ENCODE data around the gene SRGAP3.

Gene SRGAP3

DNA sequence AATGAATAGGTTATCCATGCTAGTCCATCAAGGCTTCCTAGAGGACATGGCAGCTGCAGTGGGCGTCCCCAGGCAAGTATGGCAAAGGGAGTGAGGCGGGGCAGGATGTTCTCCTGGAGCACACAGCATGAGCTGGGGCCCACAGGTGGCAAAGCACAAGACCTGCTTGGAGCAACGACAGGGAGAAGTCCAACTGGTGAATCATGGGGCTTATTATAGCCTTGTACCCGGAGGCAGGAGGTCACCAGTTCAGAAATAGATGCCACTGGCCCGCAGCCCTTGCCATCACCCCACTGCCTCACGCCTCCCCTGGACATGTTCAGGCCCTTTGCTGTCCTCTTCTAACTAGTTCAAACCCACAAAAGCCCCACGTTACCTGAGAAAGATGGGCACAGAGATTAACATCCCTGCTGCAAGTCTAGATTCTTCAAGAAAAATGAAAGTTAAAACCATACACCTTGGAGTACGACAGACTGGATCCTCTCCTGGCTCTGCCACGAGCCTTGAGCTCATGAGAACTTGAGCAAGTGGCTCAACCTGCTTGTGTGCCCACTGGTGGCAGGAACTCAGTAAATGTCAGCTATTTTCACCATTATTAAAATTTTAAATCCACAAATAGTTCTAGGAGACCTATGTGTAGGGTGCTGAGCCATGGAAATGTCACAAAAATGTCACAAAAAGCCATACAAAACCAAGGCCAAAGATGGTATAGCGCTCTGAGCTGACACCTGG lies 1.8 kb upstream of the SRGAP3 start:
- DNase-seq = no peak

DNA sequence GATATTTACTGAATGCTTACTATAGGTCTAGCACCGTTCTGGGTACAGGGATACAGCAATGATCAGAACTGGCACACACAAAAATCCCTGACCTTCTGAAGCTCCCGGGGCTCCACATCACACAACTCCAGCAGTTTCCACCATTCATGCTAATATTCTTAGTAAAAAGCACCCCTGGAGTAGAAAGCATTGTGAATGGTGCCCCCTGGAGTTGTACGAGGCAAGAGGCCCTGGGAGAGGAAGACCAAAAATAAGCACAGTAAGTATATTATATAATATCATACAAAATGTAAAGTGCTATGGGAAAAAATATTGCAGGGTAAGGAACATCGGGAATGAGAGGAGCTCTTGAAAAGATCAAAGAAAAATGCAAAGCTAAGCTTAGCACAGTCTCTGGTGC lies 790 bp upstream of the SRGAP3 start:
- no peak for DNase-seq

DNA sequence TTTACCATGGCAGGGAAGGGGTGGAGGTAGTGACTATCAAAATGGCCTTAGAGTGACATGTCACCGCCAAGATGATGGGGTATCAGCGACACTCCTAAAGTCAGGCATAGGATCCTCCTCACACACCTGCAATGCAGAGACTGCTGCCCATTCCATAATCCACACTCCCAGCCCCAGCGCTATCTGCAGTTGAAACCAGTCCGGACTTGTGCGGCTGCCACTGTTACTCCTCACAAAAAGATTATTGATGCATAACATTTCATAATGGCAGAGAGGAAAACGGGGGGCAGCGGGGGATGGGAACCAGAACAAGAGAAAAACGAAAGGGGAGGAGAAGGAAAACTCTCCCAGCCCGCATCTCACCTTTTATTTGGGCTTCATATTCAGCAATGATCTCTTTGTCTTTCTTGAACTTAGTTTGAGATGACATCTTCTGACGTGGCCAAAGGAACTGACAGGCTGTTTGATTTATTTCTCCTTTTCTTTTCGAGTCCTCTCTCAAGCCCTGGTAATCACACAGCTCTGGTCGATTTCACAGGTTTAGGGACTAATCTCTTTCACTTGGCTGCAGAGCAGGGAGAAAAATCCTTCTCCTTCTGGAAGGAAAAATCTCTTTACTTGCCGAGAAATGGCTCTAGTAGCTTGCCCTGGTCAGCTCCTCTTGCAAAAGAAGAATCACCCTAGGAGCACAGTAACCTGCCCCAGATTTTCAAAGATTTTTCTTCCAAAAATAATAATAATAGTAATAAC lies 749 bp downstream of the SRGAP3 start:
- no peak for DNase-seq

DNA sequence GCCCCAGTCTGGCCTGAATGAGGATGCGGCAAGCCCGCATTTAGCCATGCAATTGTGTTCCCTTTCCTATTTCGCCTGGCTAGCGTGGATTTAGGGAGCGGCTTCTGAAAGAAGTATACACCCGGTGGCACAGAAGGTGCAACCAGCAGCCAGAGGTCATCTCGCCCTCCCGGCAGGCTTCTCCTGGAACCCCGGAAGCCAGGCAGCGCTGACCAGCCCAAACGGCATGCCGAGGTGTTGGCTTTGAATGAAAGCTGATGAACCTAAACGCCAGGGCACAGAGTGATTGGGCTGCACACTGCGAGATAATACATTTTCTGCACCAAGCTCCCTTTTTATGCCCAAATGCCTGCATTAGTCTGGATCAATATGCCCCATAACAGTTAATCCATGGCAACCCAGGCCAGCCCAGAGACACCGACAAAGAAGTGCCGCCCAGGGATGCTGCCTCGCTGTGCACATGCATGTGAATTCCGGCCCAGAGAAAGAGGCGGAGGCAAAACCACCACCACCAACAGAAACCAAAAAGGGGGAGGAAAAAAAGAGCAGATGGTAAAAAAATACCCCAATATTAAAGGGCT lies 1.4 kb downstream of the SRGAP3 start:
- DNase-seq = no peak

DNA sequence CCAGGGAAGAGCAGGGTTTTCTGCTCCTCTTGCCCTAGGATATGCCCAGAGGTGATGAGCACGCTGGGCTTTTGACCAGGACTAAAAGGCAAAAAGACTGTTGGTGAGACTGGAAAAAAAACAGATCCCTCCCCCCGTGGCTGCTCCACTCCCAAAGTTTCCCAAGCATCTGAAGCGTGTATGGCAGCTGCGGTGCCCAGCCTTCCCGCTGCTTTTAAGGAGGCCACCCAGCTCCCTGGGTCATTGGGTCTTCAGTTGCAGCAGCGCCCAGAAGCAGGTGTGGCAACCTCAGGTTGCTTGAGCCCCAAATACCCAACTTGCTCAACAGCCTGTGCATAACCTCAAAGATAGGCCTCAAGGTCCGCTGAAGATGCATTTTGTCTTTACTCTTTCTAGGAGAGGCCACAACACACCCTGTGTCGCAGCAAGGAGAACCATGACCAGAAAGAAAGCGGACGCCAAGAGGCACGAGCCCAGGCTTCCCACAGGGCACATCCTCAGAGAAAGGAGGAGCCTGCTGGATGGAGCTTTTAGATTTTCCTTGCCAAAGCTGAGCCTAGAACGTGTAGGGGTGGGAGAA lies 2.0 kb downstream of the SRGAP3 start:
- DNase-seq = no peak

DNA sequence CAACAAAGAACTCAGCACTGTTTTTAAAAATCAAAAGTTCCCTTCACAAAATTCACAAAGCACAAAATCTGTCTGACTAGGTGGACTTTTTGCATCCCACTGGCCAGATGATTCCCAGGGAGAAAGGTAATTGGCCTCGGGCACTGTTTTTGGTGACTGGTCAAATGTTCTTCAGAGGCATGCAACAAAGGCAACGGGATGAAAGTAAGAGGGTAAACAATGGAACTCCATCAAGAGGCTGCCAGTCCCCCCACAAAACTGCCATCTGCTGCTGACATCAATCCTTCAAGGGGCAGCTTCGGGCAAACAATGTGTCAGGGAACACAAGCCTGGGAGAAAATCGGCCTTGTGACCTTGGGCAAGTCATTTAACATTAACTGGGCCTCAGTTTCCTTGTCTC lies 3.3 kb downstream of the SRGAP3 start:
- no peak for DNase-seq

DNA sequence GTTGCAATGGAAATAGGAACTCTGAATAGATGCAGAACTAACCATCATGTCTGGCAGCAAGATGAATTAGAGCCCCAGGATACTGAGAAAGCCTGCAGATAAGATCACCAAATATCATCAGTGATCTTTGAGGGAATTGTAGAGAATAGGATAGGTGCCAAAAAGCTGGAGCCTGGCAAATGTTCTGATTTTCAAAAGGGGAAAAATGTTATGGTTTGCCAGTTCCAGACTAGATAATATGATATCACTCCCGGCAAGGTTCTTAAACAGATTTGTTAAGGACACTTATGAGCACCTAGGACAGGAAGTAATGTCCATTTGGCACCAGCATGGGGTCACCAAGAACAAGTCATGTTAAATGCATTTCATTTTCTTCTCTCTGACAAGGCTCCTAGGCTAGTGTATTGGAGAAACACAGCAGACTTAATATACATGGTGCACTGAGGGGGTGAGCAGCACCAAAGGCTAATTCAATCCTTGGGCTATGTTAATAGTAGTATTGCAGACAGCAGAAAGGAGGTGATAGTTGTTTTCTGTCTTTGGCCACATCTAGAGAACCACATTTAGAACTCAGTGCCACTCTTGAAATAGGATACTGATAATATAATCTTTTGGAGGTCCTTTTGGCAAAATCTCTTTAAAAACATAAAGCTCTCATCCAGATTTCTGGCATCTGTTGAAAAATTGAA lies 4.8 kb downstream of the SRGAP3 start:
- DNase-seq = no peak

DNA sequence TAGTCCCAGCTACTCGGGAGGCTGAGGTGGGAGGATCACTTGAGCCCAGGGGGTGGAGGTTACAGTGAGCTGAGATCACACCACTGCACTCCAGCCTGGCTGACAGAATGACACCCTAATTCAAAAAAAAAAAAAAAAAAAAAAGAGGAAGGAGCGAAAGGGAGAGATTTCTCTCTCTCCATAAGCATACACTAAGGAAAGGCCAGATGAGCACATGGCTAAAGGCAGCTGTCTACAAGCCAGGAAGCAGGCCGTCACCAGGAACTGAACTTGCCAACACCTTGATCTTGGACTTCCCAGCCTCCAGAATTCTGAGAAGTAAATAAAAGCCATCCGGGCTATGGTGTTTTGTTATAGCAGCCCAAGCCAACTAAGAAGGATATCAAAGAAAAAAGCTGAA lies 7.5 kb downstream of the SRGAP3 start:
- DNase-seq = no peak

DNA sequence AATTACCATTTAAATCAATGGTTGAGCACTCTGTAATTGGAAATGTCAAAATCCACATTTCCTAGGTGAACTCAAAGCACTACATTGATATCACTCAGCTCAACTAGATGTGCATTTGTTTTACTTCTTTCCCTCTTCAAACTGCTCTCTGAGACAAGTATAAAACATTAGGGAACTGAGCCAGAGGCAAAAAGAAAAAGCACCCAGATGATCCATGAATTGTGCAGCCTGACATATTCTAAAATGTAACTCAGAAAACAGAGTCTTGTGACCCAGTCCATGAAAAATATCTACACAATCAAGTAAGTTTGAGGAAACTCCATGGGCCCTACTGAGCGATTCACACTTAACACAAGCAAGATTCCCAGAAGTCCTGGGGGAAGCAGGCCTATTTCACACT lies 9.8 kb downstream of the SRGAP3 start:
- DNase-seq = no peak

DNA sequence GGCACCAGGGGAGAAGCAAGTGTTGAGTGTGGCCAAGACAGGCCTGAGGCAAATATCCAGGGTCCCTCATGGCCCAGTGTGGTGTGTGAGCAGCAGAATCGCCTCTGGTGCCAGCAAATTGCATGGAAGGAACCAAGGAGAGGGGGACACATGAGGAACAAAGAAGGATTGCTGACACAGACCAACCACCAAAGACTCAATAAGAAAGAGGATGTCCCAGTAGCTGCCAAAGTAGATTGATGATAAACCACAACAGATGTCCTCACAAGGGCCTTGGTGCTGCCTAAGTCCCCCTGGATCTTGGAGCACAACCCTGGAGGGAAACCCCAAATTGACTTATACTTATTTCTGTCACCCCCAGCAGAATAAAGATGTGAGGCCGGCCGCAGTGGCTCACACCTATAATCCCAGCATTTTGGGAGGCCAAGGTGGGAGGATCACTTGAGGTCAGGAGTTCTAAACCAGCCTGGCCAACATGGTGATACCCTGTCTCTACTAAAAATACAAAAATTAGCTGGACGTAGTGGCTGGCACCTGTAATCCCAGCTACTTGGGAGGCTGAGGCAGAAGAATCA lies 10.6 kb downstream of the SRGAP3 start:
- no peak for DNase-seq

DNA sequence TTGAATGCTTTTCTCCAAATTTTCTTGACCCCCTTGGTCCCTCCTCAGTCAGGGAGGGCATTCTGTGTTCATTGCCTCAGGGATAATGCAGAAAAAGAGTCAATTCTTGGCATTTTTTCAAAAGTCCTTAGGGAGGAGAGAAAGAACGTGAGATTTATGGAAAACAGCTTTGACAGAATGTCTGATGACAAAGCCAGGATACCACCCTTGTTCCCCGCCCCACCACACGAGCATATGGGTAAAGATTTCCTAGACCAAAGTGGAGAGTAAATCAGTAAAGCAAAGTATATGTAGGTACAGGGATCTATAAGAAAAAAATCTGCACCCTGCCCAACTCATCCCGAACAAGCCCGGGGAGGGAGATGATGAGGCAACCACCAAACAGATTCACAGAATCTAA lies 11.2 kb downstream of the SRGAP3 start:
- no peak for DNase-seq

DNA sequence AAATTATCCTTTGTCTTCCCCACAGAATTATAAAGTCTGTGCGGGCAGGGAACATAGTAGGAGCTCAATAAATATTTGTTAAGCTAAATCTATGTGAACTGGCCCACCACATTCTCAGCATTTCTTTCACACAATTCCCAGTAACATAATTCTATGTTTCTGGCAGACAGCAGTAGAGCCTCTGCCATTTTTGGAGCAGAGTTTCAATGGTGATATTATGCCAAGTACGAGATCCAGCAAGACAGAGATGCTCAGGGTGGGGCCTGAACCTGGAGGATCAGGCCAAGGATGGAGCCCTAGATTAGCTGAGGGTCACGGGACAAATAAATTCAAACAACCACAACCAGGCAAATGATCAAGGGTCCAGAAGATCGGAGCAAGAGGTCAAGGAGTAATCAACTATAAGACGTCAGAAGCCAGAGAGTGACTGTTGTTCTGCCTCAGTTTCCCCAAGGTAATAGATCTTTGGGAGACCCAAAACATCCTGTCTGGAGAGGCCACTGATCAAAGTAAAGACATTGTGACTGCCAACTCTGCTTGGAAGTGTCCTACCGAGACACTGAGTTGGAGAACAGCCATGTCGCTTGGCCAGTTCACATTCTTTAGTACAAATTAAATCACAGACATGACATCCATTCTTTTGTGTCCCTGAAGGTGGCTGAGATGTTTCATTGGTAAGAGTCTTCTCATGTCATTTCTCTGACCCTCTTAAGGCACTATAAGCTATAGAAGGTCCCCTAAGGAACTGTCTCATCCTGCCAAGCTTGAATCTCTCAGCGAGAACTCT lies 15.4 kb downstream of the SRGAP3 start:
- DNase-seq = no peak

DNA sequence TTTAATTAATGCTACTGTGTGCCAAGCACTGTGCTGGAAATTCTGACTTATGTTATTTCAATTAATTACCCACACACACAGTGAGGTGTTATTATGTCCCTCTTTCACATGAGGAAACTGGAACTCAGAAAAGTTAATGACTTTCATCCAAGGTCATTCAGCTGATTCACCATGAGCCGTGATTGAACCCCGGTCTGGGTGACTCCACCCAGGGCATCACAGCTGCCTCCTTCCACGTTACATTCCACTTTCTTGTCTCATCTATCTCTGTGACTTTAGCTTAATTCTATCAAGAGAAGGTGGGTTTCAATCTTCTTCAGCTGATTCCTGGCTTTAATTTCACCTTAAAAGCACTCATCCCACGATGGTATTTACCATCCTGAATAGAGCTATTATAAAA lies 16.3 kb downstream of the SRGAP3 start:
- no peak for DNase-seq

DNA sequence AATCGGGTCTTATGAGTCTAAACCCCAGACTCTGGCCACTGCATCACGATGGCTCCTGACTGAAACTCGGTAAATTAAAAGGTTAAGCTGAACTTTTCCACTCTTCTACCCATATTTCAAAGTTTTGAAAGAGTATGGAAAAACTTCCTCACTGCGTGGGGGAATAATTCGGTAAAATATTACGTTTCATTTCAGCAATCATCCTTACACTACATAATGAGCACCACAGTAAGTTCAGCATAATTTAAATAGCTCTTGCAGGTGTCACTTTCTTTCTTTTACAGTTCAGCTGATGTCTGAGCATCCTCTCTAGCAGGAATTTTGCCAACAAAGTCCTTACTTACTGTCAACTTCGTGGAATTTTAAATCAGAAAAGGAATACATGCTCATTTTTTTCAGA lies 17.5 kb downstream of the SRGAP3 start:
- DNase-seq = no peak

DNA sequence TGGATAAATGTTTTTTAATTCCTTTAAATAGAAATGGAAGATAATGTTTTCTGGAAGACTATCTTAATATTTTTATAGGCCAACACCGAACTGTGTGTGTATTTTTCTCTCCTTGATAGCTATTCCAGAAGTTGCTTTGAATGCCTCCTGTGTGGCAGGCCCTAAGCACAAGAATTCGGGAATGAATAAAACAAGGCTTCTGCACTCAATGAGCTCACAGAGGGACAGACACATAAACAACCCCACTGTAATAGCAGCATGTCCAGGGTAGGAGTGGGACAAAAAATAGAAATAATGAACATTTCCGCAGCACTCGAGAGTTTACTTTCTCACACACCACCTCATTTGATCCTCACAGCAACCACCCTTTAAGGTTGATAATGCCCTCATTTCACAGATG lies 18.0 kb downstream of the SRGAP3 start:
- DNase-seq = no peak

DNA sequence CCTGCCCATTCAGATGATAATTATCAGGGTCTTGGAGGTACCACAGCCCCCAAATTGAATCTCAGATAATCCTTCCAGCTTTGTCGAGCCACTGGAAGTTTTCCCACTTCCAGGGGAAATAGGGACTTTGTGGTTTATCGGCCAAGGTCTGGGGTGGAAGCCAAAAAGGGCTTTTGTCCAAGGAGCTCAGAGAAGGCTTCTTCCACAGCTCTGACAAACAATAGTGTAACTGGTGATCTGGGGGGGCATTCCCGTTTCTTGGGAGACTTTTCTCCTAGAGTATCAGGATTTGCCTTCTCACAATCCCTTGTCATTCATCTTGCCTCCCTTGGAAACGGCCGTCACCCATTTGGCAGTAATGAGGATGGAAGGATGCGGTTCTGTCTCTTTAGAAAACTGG lies 18.4 kb downstream of the SRGAP3 start:
- DNase-seq = no peak

DNA sequence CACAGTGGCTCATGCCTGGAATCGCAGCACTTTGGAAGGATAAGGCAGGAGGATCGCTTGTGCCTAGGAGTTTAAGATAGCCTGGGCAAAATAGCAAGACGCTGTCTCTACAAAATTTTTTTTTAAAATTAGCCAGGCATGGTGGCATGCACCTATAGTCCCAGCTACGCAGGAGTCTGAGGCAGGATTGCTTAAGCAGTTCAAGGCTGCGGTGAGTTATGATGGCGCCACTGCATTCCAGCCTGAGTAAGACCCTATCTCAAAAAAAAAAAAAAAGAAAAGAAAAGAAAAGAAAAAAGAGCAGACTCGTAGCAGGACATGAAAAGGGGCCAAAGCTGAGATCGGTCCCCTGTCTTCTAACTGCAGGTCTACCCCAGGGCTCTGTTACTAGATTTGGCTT lies 18.9 kb downstream of the SRGAP3 start:
- no peak for DNase-seq

DNA sequence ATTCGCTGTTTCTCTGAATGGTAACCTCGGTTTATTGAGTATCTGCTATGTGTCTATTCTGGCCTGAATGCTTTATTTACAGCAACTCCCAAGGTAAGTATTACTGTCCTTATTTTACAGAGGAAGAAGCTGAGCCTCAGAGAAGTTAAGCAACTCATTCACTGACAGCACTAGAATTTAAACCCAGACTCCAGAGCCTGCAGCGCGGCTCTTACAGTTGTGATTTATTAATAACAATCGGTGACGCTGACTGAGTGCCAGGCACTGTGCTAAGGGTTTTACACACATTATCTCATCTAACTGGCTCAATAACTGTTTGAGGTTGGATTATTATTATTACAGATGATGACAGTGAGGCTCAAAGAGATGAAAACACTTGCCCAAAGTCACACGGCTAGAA lies 19.6 kb downstream of the SRGAP3 start:
- no peak for DNase-seq

DNA sequence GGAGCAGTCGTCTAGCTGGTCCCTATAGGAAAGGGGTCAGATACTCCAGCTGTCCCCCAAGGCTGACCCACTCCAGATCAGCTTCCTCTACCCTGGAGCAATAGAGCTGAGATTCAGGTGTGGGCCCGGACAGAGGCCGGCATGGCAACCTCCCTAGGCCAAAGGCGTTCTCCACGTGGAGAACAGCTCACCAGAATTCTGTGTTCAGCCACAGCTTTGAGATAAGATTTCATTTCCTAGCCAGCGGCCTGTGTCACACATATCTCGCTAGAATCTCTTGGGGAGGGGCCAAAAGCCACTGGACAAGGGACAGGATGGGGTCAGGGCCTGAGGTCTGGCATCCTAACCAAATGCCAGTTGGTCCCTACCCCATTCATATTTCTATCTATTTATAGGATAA lies 20.1 kb downstream of the SRGAP3 start:
- DNase-seq = no peak

DNA sequence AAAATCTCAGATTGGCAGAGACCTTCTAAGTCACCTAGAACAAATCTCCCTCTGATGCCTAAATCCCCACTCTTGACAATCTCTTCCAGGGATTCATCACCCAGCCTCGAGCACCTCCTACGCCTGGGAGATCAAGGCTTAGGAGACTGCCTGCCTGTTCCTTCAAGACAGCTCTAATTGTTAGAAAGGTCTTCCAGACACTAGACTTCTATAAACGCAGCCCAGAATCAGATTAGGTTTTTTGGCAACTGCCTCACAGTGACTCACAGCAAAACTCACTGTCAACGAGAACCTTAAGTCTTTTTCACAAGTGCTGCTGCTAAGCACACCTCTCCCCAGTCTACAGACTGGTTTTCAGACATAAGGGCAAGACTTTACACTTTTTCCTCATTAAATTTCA lies 23.1 kb downstream of the SRGAP3 start:
- DNase-seq = no peak

DNA sequence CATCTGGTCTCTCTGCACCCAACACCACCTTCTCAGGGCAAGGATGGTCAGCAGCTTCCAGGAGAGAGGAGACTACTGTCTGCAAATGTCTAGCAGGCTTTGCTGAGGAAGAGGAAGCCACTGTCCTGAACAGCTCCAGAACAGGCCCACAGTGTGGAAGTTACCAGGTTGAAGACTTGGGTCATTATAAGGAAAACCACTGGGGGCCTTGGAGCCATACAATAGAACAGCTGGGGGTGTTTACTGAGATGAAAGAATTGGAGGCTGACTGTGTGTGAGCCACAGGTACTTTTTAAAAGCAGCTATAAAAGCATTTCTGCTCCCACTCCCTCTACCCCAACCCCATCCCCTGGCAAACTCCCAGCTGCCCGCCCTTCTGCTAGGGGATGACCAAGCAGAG lies 24.2 kb downstream of the SRGAP3 start:
- DNase-seq = no peak

DNA sequence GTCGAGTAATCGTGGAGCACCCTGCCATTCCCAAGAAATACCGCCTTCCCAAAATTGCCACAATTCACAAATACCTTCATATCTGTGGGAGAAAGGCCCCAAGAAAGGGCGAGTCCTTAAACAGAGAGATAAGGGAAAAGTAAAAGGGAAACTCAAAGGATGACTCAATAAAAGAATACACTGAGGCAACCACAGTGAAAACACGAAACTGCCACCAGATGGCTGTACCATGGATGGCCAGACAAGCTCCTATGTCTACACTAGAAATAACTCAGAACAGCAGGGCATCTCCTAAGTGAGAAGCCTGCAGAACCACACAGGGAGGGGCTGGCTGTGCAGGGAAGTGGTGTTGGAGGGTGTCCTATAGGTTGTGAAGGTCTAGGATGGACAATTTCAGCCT lies 25.0 kb downstream of the SRGAP3 start:
- DNase-seq = peak in 1 of 5 donors; percentile 60

Data from T-helper 1 cell (primary cell).